Spleen (tissue), 7 donors: ENCODE data around the gene NAT10.

Experiments used
- POLR2A ChIP-seq, 3 donors: fragments of 450-650 bp; IDR thresholded peaks; one replicate each; pipeline ENCODE4 v1.5.1; 2017; ENCODE audit warnings: antibody characterized with exemption in 3 of 3, mild to moderate bottlenecking in 1 of 3
- TF ChIP-seq, protein P1 (sequence below), 11 experiments: fragments of 200-600 bp in 7 of 11; fragments of 450-650 bp in 4 of 11; sonication (generic) in 4 of 11; IDR thresholded peaks in 8 of 11; conservative IDR thresholded peaks in 3 of 11; 1 replicate in 7 of 11; 2 replicates in 4 of 11; pipeline versions ENCODE4 v1.4.0 to v1.8.0; 2016 to 2021; ENCODE audit warnings: antibody characterized with exemption in 11 of 11, inconsistent platforms in 4 of 11, mild to moderate bottlenecking in 1 of 11
- donor health status: DM: no; HTN: no; CAD: no; lungs with moderate emphysema.
- donor health status: DM: no; HTN: no; CAD: no.
- donor health status: DM: no; HTN: no; CAD: no.

DNA sequence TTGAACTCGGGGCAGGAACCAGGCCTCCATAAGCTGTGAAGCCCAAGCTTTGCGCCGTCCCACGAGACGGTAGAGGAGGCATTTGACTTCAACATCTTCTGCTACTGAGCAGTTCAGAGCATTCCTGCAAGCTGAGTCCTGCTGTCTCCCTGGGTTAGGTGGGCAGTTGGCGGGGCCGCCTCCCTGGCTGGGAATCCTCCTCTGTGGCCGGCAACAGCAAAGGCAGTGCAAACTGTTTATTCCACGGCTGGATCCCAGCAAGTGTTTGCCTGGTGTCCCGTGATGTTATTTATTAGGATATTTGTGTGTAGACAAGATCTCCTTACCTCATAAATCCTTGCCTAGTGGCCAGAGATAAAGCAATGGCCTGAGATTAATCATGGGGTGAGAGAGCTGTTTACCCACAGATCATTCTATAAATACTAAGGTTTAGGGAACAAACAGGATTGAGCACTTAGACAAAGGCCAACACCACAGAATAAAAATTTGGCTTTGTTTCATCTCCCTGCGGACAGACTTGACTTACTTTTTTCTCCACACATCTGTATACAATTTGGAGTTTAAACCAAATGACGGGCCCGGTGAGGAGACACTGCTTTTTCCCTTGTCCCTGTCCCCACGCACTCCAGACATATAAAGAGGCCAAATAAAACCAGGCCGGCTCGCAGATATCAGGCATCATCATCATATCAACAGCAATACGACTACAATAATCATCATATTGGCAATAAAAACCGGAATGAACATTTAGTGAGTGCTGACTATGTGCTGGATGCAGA, 63.4 kb downstream of the NAT10 start:
- no peak for TF ChIP-seq POLR2A (IDR thresholded peaks at IDR 0.05)
- TF ChIP-seq, protein P1, sequence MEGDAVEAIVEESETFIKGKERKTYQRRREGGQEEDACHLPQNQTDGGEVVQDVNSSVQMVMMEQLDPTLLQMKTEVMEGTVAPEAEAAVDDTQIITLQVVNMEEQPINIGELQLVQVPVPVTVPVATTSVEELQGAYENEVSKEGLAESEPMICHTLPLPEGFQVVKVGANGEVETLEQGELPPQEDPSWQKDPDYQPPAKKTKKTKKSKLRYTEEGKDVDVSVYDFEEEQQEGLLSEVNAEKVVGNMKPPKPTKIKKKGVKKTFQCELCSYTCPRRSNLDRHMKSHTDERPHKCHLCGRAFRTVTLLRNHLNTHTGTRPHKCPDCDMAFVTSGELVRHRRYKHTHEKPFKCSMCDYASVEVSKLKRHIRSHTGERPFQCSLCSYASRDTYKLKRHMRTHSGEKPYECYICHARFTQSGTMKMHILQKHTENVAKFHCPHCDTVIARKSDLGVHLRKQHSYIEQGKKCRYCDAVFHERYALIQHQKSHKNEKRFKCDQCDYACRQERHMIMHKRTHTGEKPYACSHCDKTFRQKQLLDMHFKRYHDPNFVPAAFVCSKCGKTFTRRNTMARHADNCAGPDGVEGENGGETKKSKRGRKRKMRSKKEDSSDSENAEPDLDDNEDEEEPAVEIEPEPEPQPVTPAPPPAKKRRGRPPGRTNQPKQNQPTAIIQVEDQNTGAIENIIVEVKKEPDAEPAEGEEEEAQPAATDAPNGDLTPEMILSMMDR (IDR thresholded peaks at IDR 0.05 in 8 of 11, conservative IDR thresholded peaks at IDR 0.05 in 3 of 11) = no peak
